Panc1 (cell line): ENCODE results near the gene DLG2.

Experiments used
- SIN3A ChIP-seq: IDR thresholded peaks from 2 replicates; pipeline ENCODE4 v1.6.1; 2012; ENCODE audit warnings: low read depth, mild to moderate bottlenecking, low read length, moderate library complexity, borderline replicate concordance; ENCODE audit not compliant: insufficient read depth
- TF ChIP-seq, protein P1 (sequence below): fragments of 450-650 bp; IDR thresholded peaks from 2 replicates; pipeline ENCODE4 v1.5.1; 2017; ENCODE audit warnings: mild to moderate bottlenecking

GRCh38 chr11:84817998-84818397, 809.1 kb downstream of the DLG2 start:
- TF ChIP-seq, protein P1, sequence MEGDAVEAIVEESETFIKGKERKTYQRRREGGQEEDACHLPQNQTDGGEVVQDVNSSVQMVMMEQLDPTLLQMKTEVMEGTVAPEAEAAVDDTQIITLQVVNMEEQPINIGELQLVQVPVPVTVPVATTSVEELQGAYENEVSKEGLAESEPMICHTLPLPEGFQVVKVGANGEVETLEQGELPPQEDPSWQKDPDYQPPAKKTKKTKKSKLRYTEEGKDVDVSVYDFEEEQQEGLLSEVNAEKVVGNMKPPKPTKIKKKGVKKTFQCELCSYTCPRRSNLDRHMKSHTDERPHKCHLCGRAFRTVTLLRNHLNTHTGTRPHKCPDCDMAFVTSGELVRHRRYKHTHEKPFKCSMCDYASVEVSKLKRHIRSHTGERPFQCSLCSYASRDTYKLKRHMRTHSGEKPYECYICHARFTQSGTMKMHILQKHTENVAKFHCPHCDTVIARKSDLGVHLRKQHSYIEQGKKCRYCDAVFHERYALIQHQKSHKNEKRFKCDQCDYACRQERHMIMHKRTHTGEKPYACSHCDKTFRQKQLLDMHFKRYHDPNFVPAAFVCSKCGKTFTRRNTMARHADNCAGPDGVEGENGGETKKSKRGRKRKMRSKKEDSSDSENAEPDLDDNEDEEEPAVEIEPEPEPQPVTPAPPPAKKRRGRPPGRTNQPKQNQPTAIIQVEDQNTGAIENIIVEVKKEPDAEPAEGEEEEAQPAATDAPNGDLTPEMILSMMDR: no peak
- no peak for TF ChIP-seq SIN3A
